NCI-H1930 (cell line): ENCODE results near the gene KLK13.

Experiments
- DNase-seq, 2 experiments: peaks; one replicate each; lab custom pipeline; 2025; lab: John Stamatoyannopoulos, UW

Gene KLK13

GRCh38 chr19:51019544-51019925 lies 45.4 kb downstream of the KLK13 start, which contains the start of gene KLK10:
Gene KLK10, minus strand, starts transcription at chr19:51019709. Its CDS starts 579 bp downstream, at chr19:51019130.
- no peak for DNase-seq

GRCh38 chr19:51018745-51019543 lies 45.9 kb downstream of the KLK13 start:
- peak in 1 of 2 experiments; percentile 27 for DNase-seq

- peak; percentile 58 to 61 for DNase-seq
These were observed 47.9 kb downstream of the KLK13 start for GRCh38 chr19:51016798-51017683.

GRCh38 chr19:51015691-51016267 lies 49.1 kb downstream of the KLK13 start:
- DNase-seq = no peak

- DNase-seq = no peak
These were observed 50.6 kb downstream of the KLK13 start for GRCh38 chr19:51014242-51014641.

GRCh38 chr19:51012661-51013190 lies 52.2 kb downstream of the KLK13 start:
- no peak for DNase-seq

- DNase-seq = no peak
These were observed 54.7 kb downstream of the KLK13 start for GRCh38 chr19:51010066-51010795.

- no peak for DNase-seq
These were observed 55.6 kb downstream of the KLK13 start for GRCh38 chr19:51009061-51009891.

- DNase-seq = no peak
These were observed 57.4 kb downstream of the KLK13 start for GRCh38 chr19:51007488-51007887.

GRCh38 chr19:51006406-51006805 lies 58.5 kb downstream of the KLK13 start:
- no peak for DNase-seq
